GM12874 (cell line): ENCODE data around the gene CNIH3.

ENCODE experiments used
- TF ChIP-seq, protein P1 (sequence below): IDR thresholded peaks from 2 replicates; pipeline ENCODE4 v1.5.1; 2011; ENCODE audit warnings: low read depth, mild to moderate bottlenecking, control low read depth, low read length, moderate library complexity; ENCODE audit not compliant: insufficient read depth

The CNIH3 gene

DNA sequence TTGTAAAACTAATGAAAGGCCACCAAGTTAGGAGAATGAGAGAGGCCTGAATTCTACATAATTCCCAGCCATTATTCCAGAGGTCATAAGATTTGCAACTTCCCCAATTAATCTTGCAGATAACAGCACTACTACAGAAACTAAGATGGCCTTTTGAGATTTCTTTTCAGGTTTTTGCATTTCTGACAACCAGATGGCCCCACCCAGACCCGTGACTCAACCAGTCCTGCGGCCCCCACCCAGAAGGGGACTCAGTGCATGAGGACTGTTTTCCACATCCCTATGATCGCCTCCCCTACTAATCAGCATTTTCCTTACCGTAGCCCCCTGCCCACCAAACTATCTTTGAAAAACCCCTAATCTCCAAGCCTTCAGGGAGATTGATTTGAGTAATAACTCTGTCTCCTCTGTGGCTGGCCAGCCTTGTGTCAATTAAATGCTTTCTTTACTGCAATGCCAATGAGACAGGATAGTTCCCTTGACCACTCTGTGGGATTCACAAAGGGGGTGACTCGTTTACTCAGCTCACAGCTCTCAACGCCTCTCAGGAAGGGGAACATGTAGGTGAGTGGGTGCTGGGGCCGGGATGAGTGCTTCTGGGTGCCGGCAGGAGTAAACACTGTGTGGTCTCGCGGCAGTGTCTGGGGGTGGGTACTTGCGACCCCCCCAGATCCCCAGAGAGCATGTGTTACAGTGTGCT lies 10.5 kb upstream of the CNIH3 start:
- TF ChIP-seq, protein P1, sequence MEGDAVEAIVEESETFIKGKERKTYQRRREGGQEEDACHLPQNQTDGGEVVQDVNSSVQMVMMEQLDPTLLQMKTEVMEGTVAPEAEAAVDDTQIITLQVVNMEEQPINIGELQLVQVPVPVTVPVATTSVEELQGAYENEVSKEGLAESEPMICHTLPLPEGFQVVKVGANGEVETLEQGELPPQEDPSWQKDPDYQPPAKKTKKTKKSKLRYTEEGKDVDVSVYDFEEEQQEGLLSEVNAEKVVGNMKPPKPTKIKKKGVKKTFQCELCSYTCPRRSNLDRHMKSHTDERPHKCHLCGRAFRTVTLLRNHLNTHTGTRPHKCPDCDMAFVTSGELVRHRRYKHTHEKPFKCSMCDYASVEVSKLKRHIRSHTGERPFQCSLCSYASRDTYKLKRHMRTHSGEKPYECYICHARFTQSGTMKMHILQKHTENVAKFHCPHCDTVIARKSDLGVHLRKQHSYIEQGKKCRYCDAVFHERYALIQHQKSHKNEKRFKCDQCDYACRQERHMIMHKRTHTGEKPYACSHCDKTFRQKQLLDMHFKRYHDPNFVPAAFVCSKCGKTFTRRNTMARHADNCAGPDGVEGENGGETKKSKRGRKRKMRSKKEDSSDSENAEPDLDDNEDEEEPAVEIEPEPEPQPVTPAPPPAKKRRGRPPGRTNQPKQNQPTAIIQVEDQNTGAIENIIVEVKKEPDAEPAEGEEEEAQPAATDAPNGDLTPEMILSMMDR, result no peak

DNA sequence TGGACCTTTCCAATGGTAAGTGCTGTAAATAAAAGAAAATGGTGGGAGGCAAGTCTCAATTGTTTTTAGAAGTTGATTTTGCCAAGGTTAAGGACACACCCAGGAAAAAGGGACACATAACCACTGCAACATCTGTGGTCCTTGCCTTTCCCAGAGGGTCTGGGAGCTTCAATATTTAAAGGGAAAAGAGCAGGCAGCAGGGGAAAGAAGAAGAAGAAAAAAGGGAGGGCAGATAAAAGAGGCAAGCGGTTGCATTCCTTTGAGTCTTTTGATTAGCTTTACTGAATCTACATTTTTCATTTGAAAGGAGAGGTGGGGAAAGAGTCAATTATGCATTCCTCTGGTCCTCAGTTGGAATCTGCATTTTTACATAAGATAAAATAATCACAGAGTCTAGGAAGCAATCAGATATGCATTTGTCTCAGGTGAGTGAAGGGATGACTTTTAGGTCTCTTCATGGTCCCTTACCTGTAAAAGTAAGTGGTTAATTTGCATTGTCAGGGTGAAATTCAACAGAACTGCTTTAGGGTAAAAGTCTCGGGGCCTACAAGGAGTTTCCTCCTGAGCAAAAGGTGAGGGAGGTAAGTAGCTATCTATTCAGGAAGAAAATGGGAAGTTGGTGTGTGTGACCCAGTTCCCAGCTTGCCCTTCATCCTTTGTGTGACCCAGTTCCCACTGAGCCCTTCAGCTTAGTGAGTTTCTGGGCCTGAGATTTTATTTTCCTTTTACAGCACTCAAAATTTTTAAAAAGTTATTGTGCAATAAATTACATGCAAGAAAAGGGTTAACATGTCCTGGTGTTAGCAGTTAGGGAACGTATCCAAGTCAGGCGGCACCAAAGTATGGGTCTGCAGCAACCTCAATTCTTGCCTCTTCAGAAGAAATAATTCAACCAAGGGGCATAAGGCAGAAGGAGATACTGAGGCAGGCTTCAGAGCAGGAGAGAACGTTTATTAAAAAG lies 8.6 kb upstream of the CNIH3 start:
- TF ChIP-seq, protein P1, result no peak

DNA sequence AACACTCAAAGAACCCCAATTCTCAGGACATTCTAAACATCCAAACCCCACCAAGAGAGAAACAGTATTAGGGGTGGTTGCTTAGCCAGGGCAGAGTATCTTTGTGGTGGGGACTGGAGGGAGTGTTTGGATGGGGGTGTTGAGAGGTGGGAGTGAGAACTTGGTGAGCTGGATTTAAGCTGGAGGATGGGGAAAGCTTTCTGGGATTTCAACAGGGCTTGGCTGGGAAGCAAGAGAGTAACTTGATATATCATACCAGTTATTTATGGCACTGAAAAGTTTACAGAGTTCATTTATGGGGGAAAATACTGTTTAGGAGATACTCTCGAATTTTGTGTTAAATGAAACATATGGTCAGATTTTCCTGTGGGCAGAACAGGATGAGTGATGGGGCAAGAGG lies 6.8 kb upstream of the CNIH3 start:
- TF ChIP-seq, protein P1, result no peak

DNA sequence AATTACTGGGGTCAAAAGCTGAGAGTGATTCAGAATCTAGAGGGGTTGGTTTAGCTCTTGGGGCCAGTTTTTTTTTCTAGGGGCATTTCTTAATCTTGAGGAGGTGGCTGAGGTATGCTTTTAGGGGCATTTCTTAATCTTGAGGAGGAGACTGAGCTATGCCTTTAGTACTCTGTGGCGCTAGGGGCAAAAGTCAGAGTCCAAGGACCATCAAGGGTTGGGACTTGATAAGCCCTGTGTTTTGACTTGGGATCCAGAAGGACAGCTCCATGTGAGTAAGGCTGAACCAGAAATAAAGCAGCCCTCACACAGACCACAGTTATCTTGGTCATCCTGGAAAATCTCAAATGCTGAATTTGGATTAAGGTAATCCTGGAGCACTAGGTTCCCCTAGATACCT lies 3.9 kb upstream of the CNIH3 start:
- TF ChIP-seq, protein P1, result no peak

DNA sequence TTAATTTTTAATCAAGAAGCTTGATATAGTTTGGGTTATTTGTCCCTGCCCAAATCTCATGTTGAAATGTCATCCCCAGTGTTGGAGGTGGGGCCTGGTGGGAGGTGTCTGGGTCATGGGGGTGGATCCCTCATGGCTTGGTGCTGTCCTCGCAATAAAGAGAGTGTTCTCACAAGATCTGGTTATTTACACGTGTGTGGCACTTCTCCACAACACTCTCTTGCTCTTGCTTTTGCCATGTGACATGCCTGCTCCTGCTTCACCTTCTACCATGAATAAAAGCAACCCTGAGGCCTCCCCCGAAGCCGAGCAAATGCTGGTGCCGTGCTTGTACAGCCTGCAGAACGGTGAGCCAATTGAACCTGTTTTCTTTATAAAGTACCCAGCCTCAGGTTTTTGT lies 2.6 kb upstream of the CNIH3 start:
- TF ChIP-seq, protein P1, result no peak

DNA sequence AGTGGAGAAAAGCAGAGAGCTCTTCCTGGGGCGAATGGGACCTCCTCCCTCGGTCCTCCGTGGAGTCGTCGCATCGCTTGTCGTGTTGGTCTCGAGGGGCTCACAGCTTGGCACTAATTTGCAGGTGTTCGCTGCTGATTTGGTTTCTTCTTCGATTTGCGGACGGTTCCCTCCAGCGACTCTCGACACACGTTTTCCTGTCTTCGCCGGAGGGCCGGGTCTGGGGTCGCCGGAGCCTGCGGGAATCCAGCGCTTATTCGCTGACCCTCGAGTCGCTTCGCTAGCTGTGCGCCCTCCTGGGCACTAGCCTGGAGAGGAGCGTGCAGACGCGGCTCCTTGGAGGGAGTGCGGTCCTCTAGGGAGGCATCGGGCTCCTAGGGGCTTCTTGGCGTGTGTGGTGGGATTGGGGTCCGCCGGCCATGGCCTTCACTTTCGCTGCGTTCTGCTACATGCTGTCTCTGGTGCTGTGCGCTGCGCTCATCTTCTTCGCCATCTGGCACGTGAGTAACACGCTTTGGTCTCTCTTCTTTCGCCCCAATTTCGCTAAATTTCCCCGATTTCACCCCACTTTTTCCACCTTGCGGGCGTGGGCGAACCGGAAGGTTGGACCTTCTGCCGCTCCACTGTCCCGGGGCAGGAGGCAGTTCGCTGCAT lies 766 bp downstream of the CNIH3 start:
- TF ChIP-seq, protein P1, result no peak
